Activated CD4-positive, alpha-beta memory T cell treated with anti-CD3 and anti-CD28 coated beads for 36 hours (primary cell): ENCODE measurements around the gene PAK1. TPM values are rescaled to one million over a fixed set of nuclear protein-coding genes. Genes with fewer than 3 reads are reported as not detected.
"Not testable (repeated sequence)": the region's sequence is repeated elsewhere in the genome, so short reads cannot be mapped to it uniquely, and the experiment has no call there.

Experiments
- CTCF ChIA-PET: fragments of 350-600 bp; sonication (Branson Sonifier 250); formaldehyde crosslinking; loops from one replicate; lab custom pipeline; 2021; ENCODE audit warnings: antibody characterized with exemption, inconsistent platforms; lab: Charles Lee
- POLR2A ChIA-PET: fragments of 350-600 bp; sonication (Branson Sonifier 250); formaldehyde crosslinking; loops from one replicate; lab custom pipeline; 2021; ENCODE audit warnings: antibody characterized with exemption; lab: Charles Lee
- DNase-seq: peaks from one replicate; pipeline ENCODE4 v3.0.0-alpha.2; 2020
- H3K27ac Mint-ChIP-seq: one replicate; pipeline ENCODE4 v1.8.0; 2021; ENCODE audit warnings: mixed read lengths
- H3K27me3 Mint-ChIP-seq: one replicate; pipeline ENCODE4 v1.8.0; 2021; ENCODE audit warnings: mixed read lengths
- H3K36me3 Mint-ChIP-seq: one replicate; pipeline ENCODE4 v1.8.0; 2021; ENCODE audit warnings: mixed read lengths
- H3K4me1 Mint-ChIP-seq: one replicate; pipeline ENCODE4 v1.8.0; 2021; ENCODE audit warnings: low read depth, mixed read lengths
- H3K4me3 Mint-ChIP-seq: one replicate; pipeline ENCODE4 v1.8.0; 2021; ENCODE audit warnings: mild to moderate bottlenecking, mixed read lengths
- H3K9me3 Mint-ChIP-seq: one replicate; pipeline ENCODE4 v1.8.0; 2021; ENCODE audit warnings: mixed read lengths
- intact Hi-C: fragments of 100-400 bp; cut with micrococcal nuclease; formaldehyde crosslinking; loops from one replicate; pipeline ENCODE4 v1.15.1; 2023
- total RNA-seq, 2 experiments: library from RNA; stranded (reverse); gene quantifications; one replicate each; pipeline ENCODE4 v1.2.3, GENCODE V29; 2021

Gene PAK1
- total RNA-seq, 2 experiments from 2014 or later = 30.4 to 33.1 TPM

DNA sequence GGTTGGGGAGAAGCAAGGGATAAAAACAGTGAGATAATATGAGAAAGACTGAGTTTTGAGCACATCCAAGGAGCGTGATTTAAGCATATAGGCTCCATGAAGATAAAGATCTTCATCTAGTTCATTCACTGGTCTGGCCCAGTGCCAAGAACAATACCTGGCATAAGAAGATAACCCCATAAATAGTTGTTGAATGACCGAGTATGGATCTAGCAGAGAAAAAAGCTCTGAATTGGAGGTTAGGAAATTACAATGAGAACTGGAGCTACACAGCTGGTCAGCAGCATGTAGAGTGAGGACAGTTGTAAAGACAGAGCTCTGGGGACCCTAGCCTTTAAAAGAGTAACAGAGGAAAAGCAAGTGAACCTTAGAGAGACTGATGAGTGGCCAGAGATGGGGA, 33.0 kb upstream of the PAK1 start:
- Mint-ChIP-seq H3K4me1 (no peaks in the 10 kb centered on the region), H3K4me3 (no peak overlapping the region), H3K27ac (no peak overlapping the region), H3K9me3 (no peaks in the 10 kb centered on the region), H3K36me3 (no peaks in the 10 kb centered on the region), H3K27me3 (peaks cover 4% of the 10 kb centered on the region)
- DNase-seq = no peak
- ChIA-PET POLR2A (no interaction called here), CTCF (interaction anchor here (0.6 kb wide), 1 partner anchor 58 kb away, joined by 3 read pairs; no protein-coding TSS in a partner anchor)
- intact Hi-C loops = no loop called here

GRCh38 chr11:77505956-77506355, 32.1 kb upstream of the PAK1 start:
- DNase-seq = no peak
- intact Hi-C loops = no loop called here
- Mint-ChIP-seq H3K27ac (no peak overlapping the region), H3K27me3 (peaks cover 4% of the 10 kb centered on the region), H3K36me3 (no peaks in the 10 kb centered on the region), H3K4me3 (no peak overlapping the region), H3K9me3 (no peaks in the 10 kb centered on the region), H3K4me1 (no peaks in the 10 kb centered on the region)
- ChIA-PET CTCF (no interaction called here), POLR2A (no interaction called here)

- Mint-ChIP-seq H3K36me3 (no peaks in the 10 kb centered on the region), H3K27ac (no peak overlapping the region), H3K27me3 (peaks cover 4% of the 10 kb centered on the region), H3K4me3 (no peak overlapping the region), H3K4me1 (no peaks in the 10 kb centered on the region), H3K9me3 (no peaks in the 10 kb centered on the region)
- ChIA-PET CTCF (no interaction called here), POLR2A (no interaction called here)
- intact Hi-C loops = no loop called here
- DNase-seq = no peak
Measured at GRCh38 chr11:77503006-77503405, 29.1 kb upstream of the PAK1 start.

- Mint-ChIP-seq H3K27ac (no peak overlapping the region), H3K9me3 (no peaks in the 10 kb centered on the region), H3K27me3 (peaks cover 2% of the 10 kb centered on the region), H3K4me3 (no peak overlapping the region), H3K4me1 (peaks cover 3% of the 10 kb centered on the region), H3K36me3 (no peaks in the 10 kb centered on the region)
- POLR2A ChIA-PET = no interaction called here
- no peak for DNase-seq
- intact Hi-C loops = no loop called here
- CTCF ChIA-PET = no interaction called here
Measured at GRCh38 chr11:77502346-77502905, 28.5 kb upstream of the PAK1 start.

DNA sequence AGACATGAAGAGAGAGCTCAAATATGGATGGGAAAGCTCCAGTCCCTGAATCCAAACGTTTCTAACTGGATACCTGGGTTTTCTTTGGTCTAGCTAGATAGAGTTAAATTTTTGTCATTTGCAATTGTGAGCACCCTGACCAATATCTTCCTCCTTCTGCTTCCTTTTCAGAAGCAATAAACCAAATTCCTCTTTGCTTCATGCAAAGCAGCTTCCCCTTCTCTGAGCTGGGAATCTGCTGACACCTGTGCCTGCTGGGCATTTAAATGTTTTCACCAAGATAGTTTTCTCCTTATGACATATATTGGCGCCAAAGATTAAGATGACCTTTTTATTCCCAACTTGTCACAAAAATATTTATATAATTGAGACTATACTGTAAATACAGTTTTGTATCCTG, 27.9 kb upstream of the PAK1 start:
- no peaks in the 10 kb centered on the region for H3K9me3 Mint-ChIP-seq
- ChIA-PET POLR2A (interaction anchor here (1.0 kb wide), 1 partner anchor 20 kb away, joined by 3 read pairs; no protein-coding TSS in a partner anchor), CTCF (no interaction called here)
- H3K4me1 Mint-ChIP-seq = peaks cover 8% of the 10 kb centered on the region
- no peak overlapping the region for H3K4me3 Mint-ChIP-seq
- peaks cover 2% of the 10 kb centered on the region for H3K27me3 Mint-ChIP-seq
- no peak overlapping the region for H3K27ac Mint-ChIP-seq
- no peaks in the 10 kb centered on the region for H3K36me3 Mint-ChIP-seq
- intact Hi-C loops = no loop called here
- DNase-seq = no peak

GRCh38 chr11:77497368-77497767, 23.5 kb upstream of the PAK1 start:
- Mint-ChIP-seq H3K27ac (no peak overlapping the region), H3K27me3 (peaks cover 6% of the 10 kb centered on the region), H3K4me3 (no peak overlapping the region), H3K9me3 (no peaks in the 10 kb centered on the region), H3K36me3 (no peaks in the 10 kb centered on the region), H3K4me1 (peaks cover 8% of the 10 kb centered on the region)
- no peak for DNase-seq
- CTCF ChIA-PET = no interaction called here
- intact Hi-C loops = no loop called here
- POLR2A ChIA-PET = no interaction called here

GRCh38 chr11:77495526-77495925, 21.6 kb upstream of the PAK1 start:
- Mint-ChIP-seq H3K27ac (no peak overlapping the region), H3K36me3 (no peaks in the 10 kb centered on the region), H3K4me1 (peaks cover 8% of the 10 kb centered on the region), H3K4me3 (no peak overlapping the region), H3K9me3 (no peaks in the 10 kb centered on the region), H3K27me3 (peaks cover 6% of the 10 kb centered on the region)
- intact Hi-C loops = no loop called here
- POLR2A ChIA-PET = no interaction called here
- CTCF ChIA-PET = no interaction called here
- no peak for DNase-seq

DNA sequence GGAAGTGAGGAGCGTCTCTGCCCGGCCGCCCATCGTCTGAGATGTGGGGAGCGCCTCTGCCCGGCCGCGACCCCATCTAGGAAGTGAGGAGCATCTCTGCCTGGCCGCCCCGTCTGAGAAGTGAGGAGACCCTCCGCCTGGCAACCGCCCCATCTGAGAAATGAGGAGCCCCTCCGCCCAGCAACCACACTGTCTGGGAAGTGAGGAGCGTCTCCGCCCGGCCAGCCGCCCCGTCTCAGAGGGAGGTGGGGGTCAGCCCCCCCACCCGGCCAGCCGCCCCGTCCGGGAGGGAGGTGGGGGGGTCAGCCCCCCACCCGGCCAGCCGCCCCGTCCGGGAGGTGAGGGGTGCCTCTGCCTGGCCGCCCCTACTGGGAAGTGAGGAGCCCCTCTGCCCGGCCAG, 16.1 kb upstream of the PAK1 start:
- H3K36me3 Mint-ChIP-seq, H3K4me1 Mint-ChIP-seq, DNase-seq, H3K4me3 Mint-ChIP-seq, H3K27ac Mint-ChIP-seq, H3K9me3 Mint-ChIP-seq, CTCF ChIA-PET, H3K27me3 Mint-ChIP-seq, POLR2A ChIA-PET, intact Hi-C loops: not testable (repeated sequence)

GRCh38 chr11:77487790-77488189, 13.9 kb upstream of the PAK1 start:
- intact Hi-C loops = no loop called here
- H3K9me3 Mint-ChIP-seq = no peaks in the 10 kb centered on the region
- CTCF ChIA-PET = no interaction called here
- POLR2A ChIA-PET = no interaction called here
- H3K36me3 Mint-ChIP-seq = no peaks in the 10 kb centered on the region
- no peak overlapping the region for H3K27ac Mint-ChIP-seq
- no peak for DNase-seq
- peaks cover 7% of the 10 kb centered on the region for H3K27me3 Mint-ChIP-seq
- no peaks in the 10 kb centered on the region for H3K4me1 Mint-ChIP-seq
- H3K4me3 Mint-ChIP-seq = no peak overlapping the region

- H3K4me1 Mint-ChIP-seq = no peaks in the 10 kb centered on the region
- POLR2A ChIA-PET = no interaction called here
- intact Hi-C loops = no loop called here
Measured at GRCh38 chr11:77479746-77480352, 6.0 kb upstream of the PAK1 start.

GRCh38 chr11:77475206-77475605, 1.3 kb upstream of the PAK1 start:
- peaks cover 13% of the 10 kb centered on the region for H3K27me3 Mint-ChIP-seq
- intact Hi-C loops = no loop called here
- no peaks in the 10 kb centered on the region for H3K36me3 Mint-ChIP-seq
- H3K27ac Mint-ChIP-seq = no peak overlapping the region
- POLR2A ChIA-PET = interaction anchor here (1.0 kb wide), 1 partner anchor 73 kb away, joined by 3 read pairs; no protein-coding TSS in a partner anchor
- H3K4me1 Mint-ChIP-seq = peaks cover 5% of the 10 kb centered on the region
- no peak for DNase-seq
- CTCF ChIA-PET = interaction anchor here (1.0 to 1.5 kb wide), 2 partner anchors 13 to 73 kb away, joined by 4 to 8 read pairs; no protein-coding TSS in a partner anchor
- H3K9me3 Mint-ChIP-seq = no peaks in the 10 kb centered on the region
- H3K4me3 Mint-ChIP-seq = peak overlapping the region; percentile 7

More at GRCh38 chr11:77479746-77480352, 6.0 kb upstream of the PAK1 start:
- Mint-ChIP-seq H3K4me3 (no peak overlapping the region), H3K27me3 (peaks cover 7% of the 10 kb centered on the region), H3K9me3 (no peaks in the 10 kb centered on the region), H3K36me3 (no peaks in the 10 kb centered on the region), H3K27ac (no peak overlapping the region)
- CTCF ChIA-PET = no interaction called here
- no peak for DNase-seq

DNA sequence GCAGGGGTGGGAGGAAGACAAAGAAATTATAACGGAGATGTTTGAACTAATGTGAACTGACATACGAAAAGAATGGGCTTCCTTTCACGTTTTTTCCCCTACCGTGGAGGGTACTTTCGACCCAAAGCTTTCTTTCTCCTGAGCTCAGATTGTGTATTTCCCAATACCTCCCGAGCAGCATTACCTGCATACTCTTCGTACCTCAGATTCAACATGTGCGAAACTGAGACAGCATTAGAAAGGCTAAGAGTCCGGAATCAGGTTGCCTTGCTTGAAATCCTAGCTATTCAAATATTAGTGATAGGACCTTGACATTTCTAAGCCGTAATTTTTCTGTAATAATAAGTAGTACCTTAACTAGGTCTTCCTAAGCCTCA, 778 bp upstream of the PAK1 start:
- CTCF ChIA-PET = interaction anchor here (0.6 to 1.5 kb wide), 3 partner anchors 13 to 163 kb away, joined by 3 to 8 read pairs (median 4); partner anchors contain the start of gene CLNS1A
- Mint-ChIP-seq H3K36me3 (no peaks in the 10 kb centered on the region), H3K27ac (peak overlapping the region; percentile 38), H3K4me1 (peaks cover 5% of the 10 kb centered on the region), H3K27me3 (peaks cover 13% of the 10 kb centered on the region), H3K9me3 (no peaks in the 10 kb centered on the region), H3K4me3 (peak overlapping the region; percentile 71)
- no peak for DNase-seq
- POLR2A ChIA-PET = interaction anchor here (1.0 kb wide), 1 partner anchor 73 kb away, joined by 3 read pairs; no protein-coding TSS in a partner anchor
- intact Hi-C loops = loop anchor here (5.0 kb wide), 2 partner anchors 163 to 612 kb away; partner anchors contain the start of genes ACER3 and CLNS1A
